ENCODE data around the gene C1QTNF1.

The C1QTNF1 gene

DNA sequence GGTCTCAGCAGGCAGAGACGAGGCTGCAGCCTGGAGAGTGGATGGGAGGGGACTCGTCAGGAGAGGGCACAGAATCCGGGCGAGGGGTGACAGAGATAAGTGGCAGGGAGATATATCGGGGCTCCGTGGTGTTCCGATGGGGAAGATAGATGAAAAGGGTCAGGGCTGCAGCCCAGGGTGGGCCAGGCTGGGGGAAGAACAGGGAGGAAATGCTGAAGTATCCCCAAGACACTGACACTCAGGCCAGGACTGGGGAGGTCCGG lies 46.4 kb upstream of the C1QTNF1 start:
- H3K4ac ChIP-seq (ENCODE audit: low read depth, low read length) = no peak overlapping the region
- H2BK120ac ChIP-seq (ENCODE audit: insufficient read depth, low read length, poor library complexity) = no peak overlapping the region
- no peak overlapping the region for H3K9ac ChIP-seq (ENCODE audit: low read length)
- H2AK5ac ChIP-seq (ENCODE audit: low read length) = no peak overlapping the region
- no peaks in the 10 kb centered on the region for H3K36me3 ChIP-seq (ENCODE audit: control insufficient read depth in 1 of 2, insufficient read depth in 2 of 2, low read length in 2 of 2)
- H3K79me1 ChIP-seq (ENCODE audit: low read length) = peaks cover 10% of the 10 kb centered on the region
- no peak overlapping the region for H4K91ac ChIP-seq (ENCODE audit: low read depth, low read length)
- H3K14ac ChIP-seq (ENCODE audit: low read length) = no peak overlapping the region
- no CpG with 5 or more reads among the region's 8 CpGs for WGBS (ENCODE audit: extremely low coverage, insufficient coverage, insufficient read length)
- no peak overlapping the region for H4K8ac ChIP-seq (ENCODE audit: low read depth, low read length)
- no peak overlapping the region for H2BK12ac ChIP-seq (ENCODE audit: low read length)
- peaks cover 17 to 18% of the 10 kb centered on the region in 2 experiments for H3K4me1 ChIP-seq (ENCODE audit: control insufficient read depth in 1 of 2, insufficient read depth in 2 of 2, low read length in 2 of 2)
- H4K12ac ChIP-seq (ENCODE audit: low read depth, low read length) = no peak overlapping the region
- no peaks in the 10 kb centered on the region for H3K9me3 ChIP-seq (ENCODE audit: insufficient read depth, low read depth, low read length)
- H3K27ac ChIP-seq (ENCODE audit: low read depth, low read length) = no peak overlapping the region
- DNase-seq = no peak
- H2BK5ac ChIP-seq (ENCODE audit: low read depth, low read length, poor library complexity) = no peak overlapping the region
- H3K23ac ChIP-seq (ENCODE audit: low read length) = no peak overlapping the region
- H3K79me2 ChIP-seq (ENCODE audit: control insufficient read depth, insufficient read depth, low read length, poor library complexity) = no peaks in the 10 kb centered on the region
- H3K4me3 ChIP-seq (ENCODE audit: low read depth, low read length) = no peak overlapping the region
- H3K18ac ChIP-seq (ENCODE audit: low read length) = no peak overlapping the region
- H2AFZ ChIP-seq (ENCODE audit: insufficient read depth, low read length, poor library complexity) = no peak overlapping the region
- H3K27me3 ChIP-seq (ENCODE audit: insufficient read depth, low read length) = no peaks in the 10 kb centered on the region
- no peak overlapping the region for H3K4me2 ChIP-seq (ENCODE audit: low read length)

- Histone ChIP-seq H2BK5ac (ENCODE audit: low read depth, low read length, poor library complexity) (no peak overlapping the region), H3K23ac (ENCODE audit: low read length) (no peak overlapping the region), H4K12ac (ENCODE audit: low read depth, low read length) (no peak overlapping the region), H2BK120ac (ENCODE audit: insufficient read depth, low read length, poor library complexity) (no peak overlapping the region), H3K9ac (ENCODE audit: low read length) (no peak overlapping the region), H2AFZ (ENCODE audit: insufficient read depth, low read length, poor library complexity) (no peak overlapping the region), H3K27me3 (ENCODE audit: insufficient read depth, low read length) (no peaks in the 10 kb centered on the region), H3K18ac (ENCODE audit: low read length) (no peak overlapping the region), H3K4ac (ENCODE audit: low read depth, low read length) (no peak overlapping the region), H4K91ac (ENCODE audit: low read depth, low read length) (no peak overlapping the region), H3K79me2 (ENCODE audit: control insufficient read depth, insufficient read depth, low read length, poor library complexity) (no peaks in the 10 kb centered on the region), H3K14ac (ENCODE audit: low read length) (no peak overlapping the region), H2AK5ac (ENCODE audit: low read length) (no peak overlapping the region), H3K4me3 (ENCODE audit: low read depth, low read length) (no peak overlapping the region), H3K79me1 (ENCODE audit: low read length) (peaks cover 5% of the 10 kb centered on the region), H3K36me3 (ENCODE audit: control insufficient read depth in 1 of 2, insufficient read depth in 2 of 2, low read length in 2 of 2) (no peaks in the 10 kb centered on the region), H3K27ac (ENCODE audit: low read depth, low read length) (no peak overlapping the region), H4K8ac (ENCODE audit: low read depth, low read length) (no peak overlapping the region), H3K9me3 (ENCODE audit: insufficient read depth, low read depth, low read length) (no peaks in the 10 kb centered on the region), H2BK12ac (ENCODE audit: low read length) (no peak overlapping the region), H3K4me1 (ENCODE audit: control insufficient read depth in 1 of 2, insufficient read depth in 2 of 2, low read length in 2 of 2) (peaks cover 11 to 13% of the 10 kb centered on the region in 2 experiments), H3K4me2 (ENCODE audit: low read length) (no peak overlapping the region)
- DNase-seq = no peak
- WGBS (ENCODE audit: extremely low coverage, insufficient coverage, insufficient read length) = no CpG with 5 or more reads among the region's 21 CpGs
Measured at GRCh38 chr17:78977997-78978973, 45.7 kb upstream of the C1QTNF1 start.

GRCh38 chr17:78979780-78980623 lies 44.0 kb upstream of the C1QTNF1 start, which contains the start of gene LGALS3BP:
LGALS3BP (minus strand) TSS chr17:78979923; CDS start chr17:78977191, 2,732 bp downstream.
- Histone ChIP-seq H3K27ac (ENCODE audit: low read depth, low read length) (no peak within 1 kb of the TSS), H3K27me3 (ENCODE audit: insufficient read depth, low read length) (no peaks in the 10 kb centered on the region), H3K14ac (ENCODE audit: low read length) (no peak within 1 kb of the TSS), H3K36me3 (ENCODE audit: control insufficient read depth in 1 of 2, insufficient read depth in 2 of 2, low read length in 2 of 2) (no peaks in the 10 kb centered on the region), H3K4me3 (ENCODE audit: low read depth, low read length) (no peak within 1 kb of the TSS), H3K79me2 (ENCODE audit: control insufficient read depth, insufficient read depth, low read length, poor library complexity) (no peaks in the 10 kb centered on the region), H3K23ac (ENCODE audit: low read length) (no peak within 1 kb of the TSS), H3K4me2 (ENCODE audit: low read length) (no peak within 1 kb of the TSS), H2BK5ac (ENCODE audit: low read depth, low read length, poor library complexity) (no peak within 1 kb of the TSS), H4K8ac (ENCODE audit: low read depth, low read length) (peak within 1 kb of the TSS; percentile 54), H2BK120ac (ENCODE audit: insufficient read depth, low read length, poor library complexity) (no peak within 1 kb of the TSS), H3K9ac (ENCODE audit: low read length) (no peak within 1 kb of the TSS), H2AFZ (ENCODE audit: insufficient read depth, low read length, poor library complexity) (no peak within 1 kb of the TSS), H3K4ac (ENCODE audit: low read depth, low read length) (no peak within 1 kb of the TSS), H4K12ac (ENCODE audit: low read depth, low read length) (peak within 1 kb of the TSS; percentile 34), H2BK12ac (ENCODE audit: low read length) (no peak within 1 kb of the TSS), H3K18ac (ENCODE audit: low read length) (no peak within 1 kb of the TSS), H2AK5ac (ENCODE audit: low read length) (no peak within 1 kb of the TSS), H3K79me1 (ENCODE audit: low read length) (no peaks in the 10 kb centered on the region), H3K4me1 (ENCODE audit: control insufficient read depth in 1 of 2, insufficient read depth in 2 of 2, low read length in 2 of 2) (peaks cover 4 to 5% of the 10 kb centered on the region in 2 experiments), H4K91ac (ENCODE audit: low read depth, low read length) (no peak within 1 kb of the TSS), H3K9me3 (ENCODE audit: insufficient read depth, low read depth, low read length) (no peaks in the 10 kb centered on the region)
- no CpG with 5 or more reads among the region's 16 CpGs for WGBS (ENCODE audit: extremely low coverage, insufficient coverage, insufficient read length)
- DNase-seq = peak; percentile 60 to 82

DNA sequence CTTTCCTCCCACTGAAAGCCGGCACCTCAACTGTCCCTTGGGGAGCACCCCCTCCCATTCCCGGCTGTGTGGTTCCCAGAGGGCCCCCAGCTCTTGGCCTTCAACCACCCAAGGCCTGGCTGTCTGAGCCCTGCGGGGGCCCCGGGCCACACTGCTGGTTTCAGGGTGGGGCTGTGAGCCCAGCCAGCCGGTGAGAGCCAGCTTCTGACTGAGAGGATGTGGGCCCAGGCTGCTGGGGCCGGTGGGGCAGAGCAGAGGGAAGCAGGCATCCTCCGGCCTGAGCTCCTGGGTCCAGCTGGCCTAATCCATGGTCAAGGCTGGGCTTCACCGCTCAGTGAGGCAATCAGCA lies 43.4 kb upstream of the C1QTNF1 start:
- no peak overlapping the region for H3K27ac ChIP-seq (ENCODE audit: low read depth, low read length)
- H4K91ac ChIP-seq (ENCODE audit: low read depth, low read length) = no peak overlapping the region
- peaks cover 4 to 5% of the 10 kb centered on the region in 2 experiments for H3K4me1 ChIP-seq (ENCODE audit: control insufficient read depth in 1 of 2, insufficient read depth in 2 of 2, low read length in 2 of 2)
- WGBS (ENCODE audit: extremely low coverage, insufficient coverage, insufficient read length) = no CpG with 5 or more reads among the region's 8 CpGs
- H3K18ac ChIP-seq (ENCODE audit: low read length) = no peak overlapping the region
- H2BK5ac ChIP-seq (ENCODE audit: low read depth, low read length, poor library complexity) = no peak overlapping the region
- no peaks in the 10 kb centered on the region for H3K27me3 ChIP-seq (ENCODE audit: insufficient read depth, low read length)
- no peak overlapping the region for H3K23ac ChIP-seq (ENCODE audit: low read length)
- H3K14ac ChIP-seq (ENCODE audit: low read length) = no peak overlapping the region
- H3K79me1 ChIP-seq (ENCODE audit: low read length) = no peaks in the 10 kb centered on the region
- no peak overlapping the region for H2BK120ac ChIP-seq (ENCODE audit: insufficient read depth, low read length, poor library complexity)
- no peaks in the 10 kb centered on the region for H3K36me3 ChIP-seq (ENCODE audit: control insufficient read depth in 1 of 2, insufficient read depth in 2 of 2, low read length in 2 of 2)
- no peak for DNase-seq
- no peak overlapping the region for H3K9ac ChIP-seq (ENCODE audit: low read length)
- H3K4me2 ChIP-seq (ENCODE audit: low read length) = no peak overlapping the region
- no peaks in the 10 kb centered on the region for H3K9me3 ChIP-seq (ENCODE audit: insufficient read depth, low read depth, low read length)
- H4K12ac ChIP-seq (ENCODE audit: low read depth, low read length) = no peak overlapping the region
- H4K8ac ChIP-seq (ENCODE audit: low read depth, low read length) = no peak overlapping the region
- H2AFZ ChIP-seq (ENCODE audit: insufficient read depth, low read length, poor library complexity) = no peak overlapping the region
- no peak overlapping the region for H3K4ac ChIP-seq (ENCODE audit: low read depth, low read length)
- no peak overlapping the region for H2BK12ac ChIP-seq (ENCODE audit: low read length)
- H2AK5ac ChIP-seq (ENCODE audit: low read length) = no peak overlapping the region
- H3K79me2 ChIP-seq (ENCODE audit: control insufficient read depth, insufficient read depth, low read length, poor library complexity) = no peaks in the 10 kb centered on the region
- no peak overlapping the region for H3K4me3 ChIP-seq (ENCODE audit: low read depth, low read length)

Data from trophoblast cell (in vitro differentiated cells and primary cell).